A549 (cell line): ENCODE measurements around the gene GARNL3. TPM values are rescaled to one million over a fixed set of nuclear protein-coding genes. Genes with fewer than 3 reads are reported as not detected.

Source experiments
- ATAC-seq, 2 experiments: fragments of 200-7000 bp in 1 of 2; fragments of >200 bp in 1 of 2; cut with Nextera tagmentation in 1 of 2; cut with Tn5 transposase in 1 of 2; 3 replicates each; pipeline versions ENCODE4 v1.8.0 to v1.9.1; 2018 to 2020; ENCODE audit warnings: mild to moderate bottlenecking in 1 of 2, moderate library complexity in 1 of 2
- CTCF ChIA-PET: fragments of 300-600 bp; sonication (Branson Sonifier 250); formaldehyde crosslinking; extraction: SDS; loops from one replicate; lab custom pipeline; 2021; ENCODE audit warnings: antibody characterized with exemption, inconsistent platforms; lab: Yijun Ruan, JAX
- POLR2A ChIA-PET: fragments of 350-600 bp; formaldehyde crosslinking; extraction: SDS; loops from one replicate; lab custom pipeline; 2021; ENCODE audit warnings: antibody characterized with exemption, inconsistent platforms; lab: Yijun Ruan, JAX
- DNase-seq, 2 experiments: peaks; one replicate each; pipeline versions ENCODE4 v3.0.0 to v3.0.0-alpha.2; 2011 to 2016; ENCODE audit warnings: low read depth in 1 of 2, low spot score in 1 of 2
- FAIRE-seq: peaks from 2 replicates; lab custom pipeline; 2011; peaks lifted over from hg19 to GRCh38; lab: Jason Lieb, UNC
- H3K27ac ChIP-seq, 2 experiments: fragments of >200 bp; sonication (Bioruptor Twin); formaldehyde crosslinking; 3 replicates each; pipeline ENCODE4 v1.5.1; 2016 to 2017
- H3K4me1 ChIP-seq: fragments of >200 bp; sonication (Bioruptor Twin); formaldehyde crosslinking; 3 replicates; pipeline ENCODE4 v1.6.1; 2016
- H3K4me2 ChIP-seq: fragments of >200 bp; sonication (Bioruptor Twin); formaldehyde crosslinking; 3 replicates; pipeline ENCODE4 v1.6.1; 2016
- H3K4me3 ChIP-seq: fragments of >200 bp; sonication (Bioruptor Twin); formaldehyde crosslinking; 3 replicates; pipeline ENCODE4 v1.5.1; 2016
- H3K9me3 ChIP-seq: fragments of >200 bp; sonication (Bioruptor Twin); formaldehyde crosslinking; 3 replicates; pipeline ENCODE4 v1.6.1; 2016
- CBX2 ChIP-seq: fragments of 200-600 bp; sonication (generic); IDR thresholded peaks from 2 replicates; pipeline ENCODE4 v1.6.1; 2016; ENCODE audit warnings: low read depth, mild to moderate bottlenecking, borderline replicate concordance
- CBX8 ChIP-seq: fragments of 200-600 bp; sonication (generic); IDR thresholded peaks from 2 replicates; pipeline ENCODE4 v1.6.1; 2016
- CHD4 ChIP-seq: fragments of 200-600 bp; sonication (generic); IDR thresholded peaks from 2 replicates; pipeline ENCODE4 v1.6.1; 2016; ENCODE audit warnings: antibody characterized with exemption, mild to moderate bottlenecking, borderline replicate concordance
- CTCF ChIP-seq: fragments of >200 bp; sonication (Bioruptor Twin); formaldehyde crosslinking; IDR thresholded peaks from 3 replicates; pipeline ENCODE4 v1.5.1; 2016
- EHMT2 ChIP-seq: fragments of 200-600 bp; sonication (generic); IDR thresholded peaks from 2 replicates; pipeline ENCODE4 v1.6.1; 2016; ENCODE audit warnings: antibody characterized with exemption, low read depth, mild to moderate bottlenecking, moderate library complexity
- EP300 ChIP-seq, 2 experiments: fragments of >200 bp; sonication (Bioruptor Twin); formaldehyde crosslinking; IDR thresholded peaks; 2 replicates in 1 of 2; 3 replicates in 1 of 2; pipeline ENCODE4 v1.6.1; 2016 to 2017
- FOSB ChIP-seq: fragments of 250-450 bp; sonication (Bioruptor Pico); IDR thresholded peaks from 2 replicates; pipeline ENCODE4 v1.5.0; 2020; ENCODE audit warnings: mild to moderate bottlenecking, moderate library complexity
- FOSL2 ChIP-seq, 2 experiments: fragments of 450-650 bp in 1 of 2; fragments of >200 bp in 1 of 2; sonication (Bioruptor Twin) in 1 of 2; formaldehyde crosslinking; IDR thresholded peaks; 2 replicates each; pipeline versions ENCODE4 v1.5.0 to v1.6.1; 2016 to 2020; ENCODE audit warnings: mild to moderate bottlenecking in 1 of 2, moderate library complexity in 1 of 2
- HMGXB4 ChIP-seq: fragments of 250-450 bp; sonication (Bioruptor Pico); IDR thresholded peaks from 2 replicates; pipeline ENCODE4 v1.5.0; 2021; ENCODE audit warnings: mild to moderate bottlenecking, moderate library complexity, borderline replicate concordance
- HOXB5 ChIP-seq: fragments of 250-450 bp; sonication (Bioruptor Pico); IDR thresholded peaks from 2 replicates; pipeline ENCODE4 v1.5.0; 2020; ENCODE audit warnings: mild to moderate bottlenecking, moderate library complexity
- KDM1A ChIP-seq: fragments of 200-600 bp; sonication (generic); IDR thresholded peaks from 2 replicates; pipeline ENCODE4 v1.6.1; 2016; ENCODE audit warnings: low read depth, mild to moderate bottlenecking
- MAFK ChIP-seq: fragments of 450-650 bp; IDR thresholded peaks from 2 replicates; pipeline ENCODE4 v1.6.1; 2014; ENCODE audit not compliant: partially characterized antibody
- MAX ChIP-seq: IDR thresholded peaks from 2 replicates; pipeline ENCODE4 v1.6.1; 2012
- POLR2A ChIP-seq: IDR thresholded peaks from 2 replicates; pipeline ENCODE4 v1.6.1; 2012; ENCODE audit warnings: mild to moderate bottlenecking, low read length
- POLR2AphosphoS2 ChIP-seq: conservative IDR thresholded peaks from 2 replicates; pipeline ENCODE4 v1.6.1; 2012; ENCODE audit warnings: low read length, improper control_type of control experiment, inconsistent platforms
- RARB ChIP-seq: fragments of 250-450 bp; sonication (Bioruptor Pico); IDR thresholded peaks from 2 replicates; pipeline ENCODE4 v1.8.0; 2021; ENCODE audit warnings: mild to moderate bottlenecking, moderate library complexity
- RFX5 ChIP-seq: fragments of 450-650 bp; IDR thresholded peaks from 2 replicates; pipeline ENCODE4 v1.7.1; 2014; ENCODE audit warnings: antibody characterized with exemption, mild to moderate bottlenecking, moderate library complexity
- SREBF2 ChIP-seq: fragments of 450-650 bp; IDR thresholded peaks from 2 replicates; pipeline ENCODE4 v1.6.1; 2014; ENCODE audit warnings: mild to moderate bottlenecking, moderate library complexity
- ZC3H11A ChIP-seq: fragments of 450-650 bp; IDR thresholded peaks from 2 replicates; pipeline ENCODE4 v1.6.1; 2014; ENCODE audit warnings: antibody characterized with exemption, mild to moderate bottlenecking
- ZFP36 ChIP-seq: fragments of 450-650 bp; IDR thresholded peaks from 2 replicates; pipeline ENCODE4 v1.6.1; 2014; ENCODE audit warnings: borderline replicate concordance; ENCODE audit not compliant: partially characterized antibody
- ZSCAN20 ChIP-seq: fragments of 250-450 bp; sonication (Bioruptor Pico); IDR thresholded peaks from 2 replicates; pipeline ENCODE4 v1.8.0; 2022; ENCODE audit warnings: mild to moderate bottlenecking, moderate library complexity
- WGBS: methylation state at CpG from one replicate; pipeline ENCODE4 v1.1.6; 2017; ENCODE audit errors: missing lambda C conversion rate; 5-methylcytosine and 5-hydroxymethylcytosine counted together
- polyA plus RNA-seq, 4 experiments: library from polyadenylated mRNA; depleted of rRNA in 3 of 4; stranded (reverse); fragments of >200 nt; fragmentation: RNase III in 1 of 4; extraction: RNeasy Plus Mini Kit Qiagen cat#74134 plus additional on column Dnase treatment in 1 of 4; gene quantifications; 2 replicates in 3 of 4; 3 replicates in 1 of 4; pipeline ENCODE4 v1.2.3, GENCODE V29; 2011 to 2017

GARNL3 gene
- polyA plus RNA-seq, 2 of the 4 experiments (the other 2 are of a cell fraction): 2.9 to 5.1 TPM

DNA sequence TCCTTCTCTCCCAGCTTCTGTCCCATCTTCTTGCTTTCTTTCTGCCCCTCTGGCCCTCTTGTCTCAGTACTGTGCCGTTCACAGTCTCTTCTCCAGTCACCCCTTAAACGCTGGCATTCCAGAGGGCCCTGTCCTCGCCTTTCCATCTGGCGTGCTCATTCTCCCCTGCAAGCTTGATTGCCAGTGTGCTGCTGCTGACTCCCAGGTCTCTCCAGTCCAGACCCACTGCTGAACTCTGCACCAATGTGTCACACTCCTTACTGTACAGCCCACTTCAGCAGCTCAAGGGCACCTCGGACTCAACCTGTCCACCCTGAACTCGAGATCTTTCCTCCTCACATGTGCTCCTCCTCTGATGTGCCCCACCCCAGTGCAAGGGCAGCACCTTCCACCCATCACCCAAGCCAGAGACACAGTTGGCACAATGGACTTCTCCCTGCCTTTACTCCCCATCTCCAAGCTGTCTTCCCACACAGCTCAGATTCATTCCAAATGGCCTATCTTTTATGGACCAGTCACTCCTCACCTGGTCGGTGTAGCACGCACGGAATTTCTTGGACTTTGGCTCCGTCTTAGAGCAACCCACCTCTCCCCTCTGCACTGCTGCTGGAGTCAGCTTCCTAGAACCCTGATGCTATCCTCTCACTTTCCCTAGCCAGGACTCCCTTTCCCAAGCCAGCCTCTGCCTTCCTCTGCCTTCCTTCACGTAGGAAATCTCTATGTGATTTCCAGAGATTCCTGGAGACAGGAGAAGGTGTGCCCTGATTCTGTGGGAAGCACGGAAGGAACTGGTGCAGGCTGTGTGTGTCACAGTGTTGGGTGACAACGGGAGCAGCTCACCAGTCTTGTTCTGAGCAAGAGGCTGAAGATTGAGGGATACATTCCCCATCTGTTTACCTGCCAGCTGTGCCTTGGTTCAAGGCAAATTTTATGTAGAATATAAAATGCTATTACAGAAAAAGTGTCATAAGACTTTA is 106.4 kb downstream of the GARNL3 start:
- H3K27ac ChIP-seq: no peak overlapping the region
- DNase-seq: no peak
- peak in 1 of 2 experiments; percentile 13; a peak in 2 of 6 replicates for ATAC-seq
- CTCF ChIA-PET: interaction anchor here (0.6 to 1.5 kb wide), 7 partner anchors 10 to 457 kb away, joined by 3 to 5 read pairs (median 3); no protein-coding TSS in a partner anchor
- no peak overlapping the region for H3K4me2 ChIP-seq
- WGBS: 80% methylated on average over 13 of the region's 13 CpGs
- no peaks in the 10 kb centered on the region for H3K9me3 ChIP-seq
- POLR2A ChIA-PET: no interaction called here
- no peaks in the 10 kb centered on the region for H3K4me1 ChIP-seq
- FAIRE-seq: no peak
- H3K4me3 ChIP-seq: no peak overlapping the region
- TF ChIP-seq POLR2AphosphoS2 (no peak), EP300 (IDR thresholded peaks at IDR 0.05) (no peak), SREBF2 (no peak), MAX (no peak), CTCF (no peak), CBX2 (no peak), RARB (CRISPR knock-in tag) (no peak), ZC3H11A (no peak), EHMT2 (no peak), MAFK (no peak), ZSCAN20 (CRISPR knock-in tag) (no peak), FOSL2 (IDR thresholded peaks at IDR 0.05) (no peak), FOSL2 (CRISPR knock-in tag; IDR thresholded peaks at IDR 0.05) (no peak), KDM1A (no peak), HOXB5 (CRISPR knock-in tag) (no peak)

DNA sequence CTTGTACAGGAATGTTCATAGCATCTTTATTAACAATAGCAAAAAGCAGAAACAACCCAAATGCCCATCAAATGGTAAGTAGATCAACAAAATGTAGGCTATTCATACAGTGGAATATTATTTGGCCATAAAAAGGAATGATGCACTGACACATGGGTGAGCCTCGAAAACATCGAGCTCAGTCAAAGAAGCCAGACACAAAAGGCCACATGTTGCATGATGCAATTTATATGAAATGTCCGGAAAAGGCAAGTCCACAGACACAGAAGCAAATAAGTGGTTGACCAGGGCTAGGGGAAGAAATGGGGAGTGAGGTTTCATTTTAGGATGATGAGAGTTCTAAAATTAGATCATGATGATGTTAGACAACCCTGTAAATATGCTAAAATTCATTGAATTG is 115.9 kb downstream of the GARNL3 start:
- DNase-seq: no peak
- Histone ChIP-seq H3K27ac (0 out of 6 replicates have a peak overlapping the region, but pooled peaks of 1 of the 2 experiments have one; percentile 10), H3K9me3 (peaks cover 6% of the 10 kb centered on the region; the same call in 2 of the 3 replicates), H3K4me1 (peaks cover 4% of the 10 kb centered on the region; the same call in 1 of the 3 replicates), H3K4me2 (no peak overlapping the region), H3K4me3 (no peak overlapping the region)
- ATAC-seq: no peak
- 88% methylated on average over 3 of the region's 3 CpGs for WGBS
- CTCF ChIA-PET: interaction anchor here (1.3 to 3.5 kb wide), 3 partner anchors 17 to 69 kb away, joined by 5 to 12 read pairs (median 6); partner anchors contain the start of gene SLC2A8
- no peak for TF ChIP-seq CHD4
- no peak for TF ChIP-seq CBX8
- no peak for TF ChIP-seq RFX5
- no peak for TF ChIP-seq FOSB (CRISPR knock-in tag)
- FAIRE-seq: no peak
- POLR2A ChIA-PET: interaction anchor here (0.5 kb wide), 1 partner anchor 56 kb away, joined by 4 read pairs; no protein-coding TSS in a partner anchor

DNA sequence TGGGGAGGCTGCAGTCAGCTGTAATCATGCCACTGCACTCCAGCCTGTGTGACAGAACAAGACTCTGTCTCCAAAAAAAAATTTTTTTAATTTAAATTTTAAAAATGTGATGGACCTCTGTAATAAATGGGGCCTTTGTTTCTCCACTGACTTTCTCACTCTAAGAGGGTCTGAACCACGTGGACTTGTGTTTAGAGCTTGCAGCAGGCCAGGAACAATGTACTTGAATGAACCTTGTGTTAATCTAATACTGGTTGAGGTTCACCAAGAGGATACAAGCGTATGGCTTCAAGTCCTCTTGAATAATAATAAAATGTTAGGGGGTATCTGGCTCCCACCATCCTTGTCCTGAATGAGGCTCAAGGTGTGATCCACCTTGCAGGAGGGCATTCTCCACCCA is 118.0 kb downstream of the GARNL3 start:
- H3K4me2 ChIP-seq: no peak overlapping the region
- no peak for ATAC-seq
- peaks cover 7% of the 10 kb centered on the region for H3K4me1 ChIP-seq
- no peak for FAIRE-seq
- TF ChIP-seq EP300 (IDR thresholded peaks at IDR 0.05) (no peak), HMGXB4 (no peak), POLR2AphosphoS2 (no peak), ZFP36 (no peak), POLR2A (no peak)
- peak overlapping the region in 1 of 2 experiments; percentile 12; a peak in 1 of 6 replicates for H3K27ac ChIP-seq
- peaks cover 6% of the 10 kb centered on the region; the same call in 2 of the 3 replicates for H3K9me3 ChIP-seq
- no peak overlapping the region for H3K4me3 ChIP-seq
- ChIA-PET CTCF (interaction anchor here (1.0 to 3.5 kb wide), 2 partner anchors 15 to 71 kb away, joined by 4 to 12 read pairs; partner anchors contain the start of gene SLC2A8), POLR2A (interaction anchor here (1.5 kb wide), 1 partner anchor 14 kb away, joined by 5 read pairs; the partner anchor contains the start of gene SLC2A8)
- no peak for DNase-seq
- WGBS: 88% methylated on average over 2 of the region's 2 CpGs
